HepG2 (cell line): ENCODE measurements around the gene GNRH2. TPM values are rescaled to one million over a fixed set of nuclear protein-coding genes. Genes with fewer than 3 reads are reported as not detected.
A peak's percentile ranks its signal among the peaks of the same experiment; 100 is the strongest.

Source experiments
- ASH2L ChIP-seq: fragments of 300-600, 200-600 bp; sonication (generic); IDR thresholded peaks from 2 replicates; pipeline ENCODE4 v1.7.0; 2017; ENCODE audit warnings: low read depth, mild to moderate bottlenecking, moderate library complexity, mixed read lengths, low read length; ENCODE audit not compliant: insufficient read length
- CBX1 ChIP-seq: IDR thresholded peaks from one replicate; pipeline ENCODE4 v1.6.1; 2016; ENCODE audit warnings: antibody characterized with exemption, low read depth
- CENPX ChIP-seq: sonication (generic); formaldehyde crosslinking; IDR thresholded peaks from 2 replicates; pipeline ENCODE4 v1.9.0; 2021; ENCODE audit warnings: mild to moderate bottlenecking, missing genetic modification reagents, moderate library complexity
- CHCHD3 ChIP-seq: sonication (generic); formaldehyde crosslinking; IDR thresholded peaks from 2 replicates; pipeline ENCODE4 v1.8.0; 2022; ENCODE audit warnings: mild to moderate bottlenecking, missing genetic modification reagents, moderate library complexity
- FOXA3 ChIP-seq: IDR thresholded peaks from 2 replicates; pipeline ENCODE4 v1.6.1; 2016; ENCODE audit warnings: missing genetic modification reagents, missing compliant biosample characterization
- GATAD2A ChIP-seq: IDR thresholded peaks from 2 replicates; pipeline ENCODE4 v1.6.1; 2016
- MAZ ChIP-seq, 2 experiments: sonication (generic) in 1 of 2; formaldehyde crosslinking in 1 of 2; IDR thresholded peaks; 2 replicates each; pipeline versions ENCODE4 v1.5.0 to v1.6.1; 2012 to 2020; ENCODE audit warnings: low read depth in 2 of 2, mild to moderate bottlenecking in 2 of 2, borderline replicate concordance in 1 of 2, improper control_type of control experiment in 1 of 2, low read length in 1 of 2, missing genetic modification reagents in 1 of 2, moderate library complexity in 1 of 2
- NFKB2 ChIP-seq: sonication (generic); formaldehyde crosslinking; IDR thresholded peaks from 2 replicates; pipeline ENCODE4 v1.4.0; 2020; ENCODE audit warnings: missing genetic modification reagents, borderline replicate concordance
- RBM22 ChIP-seq: fragments of 200-400 bp; formaldehyde crosslinking; optimal IDR thresholded peaks from 2 replicates; pipeline ENCODE3; 2017; ENCODE audit warnings: mild to moderate bottlenecking, low read length, moderate library complexity
- SAFB2 ChIP-seq: sonication (generic); formaldehyde crosslinking; IDR thresholded peaks from 2 replicates; pipeline ENCODE4 v1.5.1; 2020; ENCODE audit warnings: missing genetic modification reagents, low read depth, mild to moderate bottlenecking, borderline replicate concordance
- SALL2 ChIP-seq: sonication (generic); formaldehyde crosslinking; IDR thresholded peaks from 2 replicates; pipeline ENCODE4 v1.8.1; 2023; ENCODE audit warnings: mild to moderate bottlenecking, missing genetic modification reagents, inconsistent platforms
- SP4 ChIP-seq: sonication (generic); formaldehyde crosslinking; IDR thresholded peaks from 2 replicates; pipeline ENCODE4 v1.8.1; 2023; ENCODE audit warnings: mild to moderate bottlenecking, missing genetic modification reagents
- TEAD2 ChIP-seq: sonication (generic); formaldehyde crosslinking; IDR thresholded peaks from 2 replicates; pipeline ENCODE4 v1.9.0; 2021; ENCODE audit warnings: missing genetic modification reagents
- ZFAT ChIP-seq: sonication (generic); formaldehyde crosslinking; conservative IDR thresholded peaks from 2 replicates; pipeline ENCODE4 v1.8.1; 2023; ENCODE audit warnings: missing genetic modification reagents, inconsistent platforms
- ZFX ChIP-seq: sonication (generic); formaldehyde crosslinking; IDR thresholded peaks from 2 replicates; pipeline ENCODE4 v1.4.0; 2020; ENCODE audit warnings: mild to moderate bottlenecking, low read depth, missing genetic modification reagents, moderate library complexity
- ZNF230 ChIP-seq: sonication (generic); formaldehyde crosslinking; IDR thresholded peaks from 2 replicates; pipeline ENCODE4 v1.4.0; 2020; ENCODE audit warnings: mild to moderate bottlenecking, missing genetic modification reagents
- ZNF644 ChIP-seq: IDR thresholded peaks from 2 replicates; pipeline ENCODE4 v1.6.1; 2016; ENCODE audit warnings: low read depth
- ZNF75D ChIP-seq: sonication (generic); formaldehyde crosslinking; IDR thresholded peaks from 2 replicates; pipeline ENCODE4 v1.8.1; 2023; ENCODE audit warnings: missing genetic modification reagents, mild to moderate bottlenecking, borderline replicate concordance
- polyA plus RNA-seq, 8 experiments: library from polyadenylated mRNA; depleted of rRNA in 3 of 8; stranded (reverse) in 7 of 8; unstranded in 1 of 8; fragments of >200 nt; fragmentation: Illumina TruSeq in 4 of 8; extraction: Trizol in 4 of 8; gene quantifications; 2 replicates each; pipeline versions ENCODE4 v1.2.1 to v1.2.3, GENCODE V29; 2011 to 2016; ENCODE audit warnings: low read depth in 4 of 8, missing spikeins in 1 of 8, mixed read lengths in 1 of 8; ENCODE audit not compliant: insufficient read depth in 1 of 8
- total RNA-seq, 5 experiments: library from RNA; depleted of rRNA; stranded (reverse); fragments of >200 nt; fragmentation: Illumina TruSeq; extraction: Trizol; gene quantifications; 2 replicates each; pipeline ENCODE4 v1.2.3, GENCODE V29; 2016; ENCODE audit warnings: low read depth in 1 of 5
- TF ChIP-seq, protein P1 (sequence below): sonication (generic); formaldehyde crosslinking; IDR thresholded peaks from one replicate; pipeline ENCODE4 v1.5.1; 2020; ENCODE audit warnings: mild to moderate bottlenecking, missing genetic modification reagents; ENCODE audit errors: not compliant biosample characterization
- TF ChIP-seq, protein P2 (sequence below): sonication (generic); formaldehyde crosslinking; conservative IDR thresholded peaks from 2 replicates; pipeline ENCODE4 v1.4.0; 2020; ENCODE audit warnings: missing genetic modification reagents

Gene GNRH2
- total and polyA plus RNA-seq, 2 of the 13 experiments (the other 11 are each of a cell fraction or from before 2014, with no cell fraction given) = 0.28 TPM; not detected in 1

DNA sequence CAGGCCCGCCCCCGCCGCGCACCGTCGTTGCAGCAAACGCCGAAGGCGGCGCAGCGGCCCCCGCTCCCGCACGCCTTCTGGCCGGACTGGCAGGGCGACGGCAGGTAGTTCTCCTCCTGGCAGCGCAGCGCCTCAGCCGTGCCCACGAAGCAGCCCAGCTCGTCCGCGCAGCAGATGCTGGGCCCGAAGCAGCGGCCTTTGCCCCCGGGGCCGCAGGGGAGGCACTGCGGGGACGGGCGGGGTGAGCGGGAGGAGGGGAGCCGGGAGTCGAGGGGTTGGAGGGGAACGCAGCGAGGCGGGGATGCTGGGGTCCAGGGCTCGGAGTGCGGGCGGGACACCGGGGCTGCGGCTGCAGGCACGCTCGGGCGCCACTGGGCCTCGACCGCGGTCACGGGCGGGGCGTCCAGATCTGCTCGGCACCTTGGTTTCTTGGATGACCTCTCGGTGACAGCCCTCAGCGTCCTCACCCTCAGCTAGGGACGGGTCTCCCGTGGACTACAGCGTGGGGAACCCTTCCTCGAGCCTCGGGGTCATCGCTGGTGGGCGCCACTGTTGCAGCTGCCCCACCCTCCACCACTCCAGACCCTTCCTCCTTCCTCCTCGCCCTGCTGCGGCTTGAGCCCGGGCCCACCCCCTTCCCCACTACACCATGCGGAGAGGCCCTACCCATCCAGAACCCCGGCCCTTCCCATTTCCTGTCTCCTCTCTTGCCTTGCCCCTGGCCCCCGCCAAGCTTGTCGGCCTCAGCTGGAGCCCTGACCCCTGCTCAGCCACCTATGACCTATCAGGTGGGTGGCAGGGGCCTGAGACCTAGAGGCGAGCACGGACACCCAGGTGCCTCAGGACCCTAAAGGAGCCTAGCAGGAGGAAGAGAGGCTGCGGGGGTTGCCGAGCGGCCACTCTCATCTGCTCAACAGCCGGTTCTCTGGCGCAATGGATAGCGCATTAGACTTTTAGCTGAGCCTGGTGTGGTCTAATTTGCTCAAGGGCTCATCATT is 39.8 kb downstream of the GNRH2 start (continued):
- TF ChIP-seq, protein P1, sequence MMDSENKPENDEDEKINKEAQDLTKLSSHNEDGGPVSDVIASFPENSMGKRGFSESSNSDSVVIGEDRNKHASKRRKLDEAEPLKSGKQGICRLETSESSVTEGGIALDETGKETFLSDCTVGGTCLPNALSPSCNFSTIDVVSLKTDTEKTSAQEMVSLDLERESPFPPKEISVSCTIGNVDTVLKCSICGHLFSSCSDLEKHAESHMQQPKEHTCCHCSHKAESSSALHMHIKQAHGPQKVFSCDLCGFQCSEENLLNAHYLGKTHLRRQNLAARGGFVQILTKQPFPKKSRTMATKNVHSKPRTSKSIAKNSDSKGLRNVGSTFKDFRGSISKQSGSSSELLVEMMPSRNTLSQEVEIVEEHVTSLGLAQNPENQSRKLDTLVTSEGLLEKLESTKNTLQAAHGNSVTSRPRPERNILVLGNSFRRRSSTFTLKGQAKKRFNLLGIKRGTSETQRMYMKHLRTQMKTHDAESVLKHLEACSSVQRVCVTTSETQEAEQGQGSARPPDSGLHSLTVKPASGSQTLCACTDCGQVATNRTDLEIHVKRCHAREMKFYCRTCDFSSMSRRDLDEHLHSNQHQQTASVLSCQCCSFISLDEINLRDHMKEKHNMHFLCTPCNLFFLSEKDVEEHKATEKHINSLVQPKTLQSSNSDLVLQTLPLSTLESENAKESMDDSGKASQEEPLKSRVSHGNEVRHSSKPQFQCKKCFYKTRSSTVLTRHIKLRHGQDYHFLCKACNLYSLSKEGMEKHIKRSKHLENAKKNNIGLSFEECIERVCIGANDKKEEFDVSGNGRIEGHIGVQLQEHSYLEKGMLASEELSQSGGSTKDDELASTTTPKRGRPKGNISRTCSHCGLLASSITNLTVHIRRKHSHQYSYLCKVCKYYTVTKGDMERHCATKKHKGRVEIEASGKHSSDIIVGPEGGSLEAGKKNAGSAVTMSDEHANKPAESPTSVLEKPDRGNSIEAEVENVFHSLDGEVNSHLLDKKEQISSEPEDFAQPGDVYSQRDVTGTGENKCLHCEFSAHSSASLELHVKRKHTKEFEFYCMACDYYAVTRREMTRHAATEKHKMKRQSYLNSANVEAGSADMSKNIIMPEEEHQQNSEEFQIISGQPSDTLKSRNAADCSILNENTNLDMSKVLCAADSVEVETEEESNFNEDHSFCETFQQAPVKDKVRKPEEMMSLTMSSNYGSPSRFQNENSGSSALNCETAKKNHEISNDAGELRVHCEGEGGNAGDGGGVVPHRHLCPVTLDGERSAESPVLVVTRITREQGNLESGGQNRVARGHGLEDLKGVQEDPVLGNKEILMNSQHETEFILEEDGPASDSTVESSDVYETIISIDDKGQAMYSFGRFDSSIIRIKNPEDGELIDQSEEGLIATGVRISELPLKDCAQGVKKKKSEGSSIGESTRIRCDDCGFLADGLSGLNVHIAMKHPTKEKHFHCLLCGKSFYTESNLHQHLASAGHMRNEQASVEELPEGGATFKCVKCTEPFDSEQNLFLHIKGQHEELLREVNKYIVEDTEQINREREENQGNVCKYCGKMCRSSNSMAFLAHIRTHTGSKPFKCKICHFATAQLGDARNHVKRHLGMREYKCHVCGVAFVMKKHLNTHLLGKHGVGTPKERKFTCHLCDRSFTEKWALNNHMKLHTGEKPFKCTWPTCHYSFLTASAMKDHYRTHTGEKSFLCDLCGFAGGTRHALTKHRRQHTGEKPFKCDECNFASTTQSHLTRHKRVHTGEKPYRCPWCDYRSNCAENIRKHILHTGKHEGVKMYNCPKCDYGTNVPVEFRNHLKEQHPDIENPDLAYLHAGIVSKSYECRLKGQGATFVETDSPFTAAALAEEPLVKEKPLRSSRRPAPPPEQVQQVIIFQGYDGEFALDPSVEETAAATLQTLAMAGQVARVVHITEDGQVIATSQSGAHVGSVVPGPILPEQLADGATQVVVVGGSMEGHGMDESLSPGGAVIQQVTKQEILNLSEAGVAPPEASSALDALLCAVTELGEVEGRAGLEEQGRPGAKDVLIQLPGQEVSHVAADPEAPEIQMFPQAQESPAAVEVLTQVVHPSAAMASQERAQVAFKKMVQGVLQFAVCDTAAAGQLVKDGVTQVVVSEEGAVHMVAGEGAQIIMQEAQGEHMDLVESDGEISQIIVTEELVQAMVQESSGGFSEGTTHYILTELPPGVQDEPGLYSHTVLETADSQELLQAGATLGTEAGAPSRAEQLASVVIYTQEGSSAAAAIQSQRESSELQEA (CRISPR knock-in tag) = no peak
- peak; percentile 50; the same call in 1 of the 2 replicates for TF ChIP-seq CHCHD3 (CRISPR knock-in tag)
- TF ChIP-seq ZNF75D (CRISPR knock-in tag) = no peak
- TF ChIP-seq ZFAT (CRISPR knock-in tag) = no peak
- no peak for TF ChIP-seq ASH2L
- TF ChIP-seq FOXA3 (CRISPR knock-in tag) = no peak
- TF ChIP-seq CBX1 = no peak
- no peak for TF ChIP-seq CENPX (CRISPR knock-in tag)
- no peak for TF ChIP-seq ZNF644
- no peak for TF ChIP-seq RBM22
- peak; percentile 44; the same call in 1 of the 2 replicates for TF ChIP-seq ZFX (CRISPR knock-in tag)
- TF ChIP-seq, protein P2, sequence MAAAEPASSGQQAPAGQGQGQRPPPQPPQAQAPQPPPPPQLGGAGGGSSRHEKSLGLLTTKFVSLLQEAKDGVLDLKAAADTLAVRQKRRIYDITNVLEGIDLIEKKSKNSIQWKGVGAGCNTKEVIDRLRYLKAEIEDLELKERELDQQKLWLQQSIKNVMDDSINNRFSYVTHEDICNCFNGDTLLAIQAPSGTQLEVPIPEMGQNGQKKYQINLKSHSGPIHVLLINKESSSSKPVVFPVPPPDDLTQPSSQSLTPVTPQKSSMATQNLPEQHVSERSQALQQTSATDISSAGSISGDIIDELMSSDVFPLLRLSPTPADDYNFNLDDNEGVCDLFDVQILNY (CRISPR knock-in tag) = no peak
- TF ChIP-seq NFKB2 = peak; percentile 56; the same call in 1 of the 2 replicates
- 0 out of 2 replicates have a peak, but pooled peaks have one; percentile 14 for TF ChIP-seq SALL2 (CRISPR knock-in tag)
- no peak for TF ChIP-seq ZNF230 (CRISPR knock-in tag)
- TF ChIP-seq SAFB2 = no peak
- no peak for TF ChIP-seq TEAD2 (CRISPR knock-in tag)
- no peak for TF ChIP-seq SP4 (CRISPR knock-in tag)
- TF ChIP-seq GATAD2A (CRISPR knock-in tag) = no peak
- TF ChIP-seq MAZ (IDR thresholded peaks at IDR 0.05; ENCODE audit: borderline replicate concordance, low read depth, low read length) = no peak; the same call in 1 of the 2 replicates
- peak; percentile 53; the same call in 1 of the 2 replicates for TF ChIP-seq MAZ (CRISPR knock-in tag; IDR thresholded peaks at IDR 0.05; ENCODE audit: low read depth)
